Suprapubic skin (tissue), 3 donors: ENCODE measurements around the gene DLGAP4.

Experiments
- EP300 ChIP-seq: sonication (generic); formaldehyde crosslinking; IDR thresholded peaks from one replicate; pipeline ENCODE4 v1.6.1; 2017; ENCODE audit warnings: antibody characterized with exemption
- TF ChIP-seq, protein P1 (sequence below), 2 donors: fragments of 200-600 bp in 1 of 2; fragments of 450-650 bp in 1 of 2; sonication (generic) in 1 of 2; IDR thresholded peaks; one replicate each; pipeline ENCODE4 v1.5.1; 2016 to 2019; ENCODE audit warnings: antibody characterized with exemption in 2 of 2, mild to moderate bottlenecking in 1 of 2, moderate library complexity in 1 of 2

DNA sequence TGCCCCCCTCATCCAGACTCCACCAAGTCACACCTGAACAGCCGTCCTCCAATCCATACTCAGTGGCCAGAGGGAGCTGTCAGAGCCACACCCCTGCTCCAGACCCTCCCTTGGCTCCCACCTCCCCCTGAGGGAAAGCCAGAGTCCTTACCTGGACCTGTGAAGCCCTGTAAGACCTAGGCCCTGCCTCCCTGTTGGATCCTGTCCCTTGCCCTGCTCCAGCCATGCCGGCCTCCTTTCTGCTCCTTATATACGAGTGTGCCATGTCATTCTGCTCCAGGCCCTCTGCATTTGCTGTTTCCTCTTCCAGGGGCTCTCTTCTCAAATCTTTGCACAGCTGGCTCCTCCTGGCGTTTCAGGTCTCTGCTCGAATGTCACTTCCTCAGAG, 134.9 kb downstream of the DLGAP4 start:
- TF ChIP-seq, protein P1, sequence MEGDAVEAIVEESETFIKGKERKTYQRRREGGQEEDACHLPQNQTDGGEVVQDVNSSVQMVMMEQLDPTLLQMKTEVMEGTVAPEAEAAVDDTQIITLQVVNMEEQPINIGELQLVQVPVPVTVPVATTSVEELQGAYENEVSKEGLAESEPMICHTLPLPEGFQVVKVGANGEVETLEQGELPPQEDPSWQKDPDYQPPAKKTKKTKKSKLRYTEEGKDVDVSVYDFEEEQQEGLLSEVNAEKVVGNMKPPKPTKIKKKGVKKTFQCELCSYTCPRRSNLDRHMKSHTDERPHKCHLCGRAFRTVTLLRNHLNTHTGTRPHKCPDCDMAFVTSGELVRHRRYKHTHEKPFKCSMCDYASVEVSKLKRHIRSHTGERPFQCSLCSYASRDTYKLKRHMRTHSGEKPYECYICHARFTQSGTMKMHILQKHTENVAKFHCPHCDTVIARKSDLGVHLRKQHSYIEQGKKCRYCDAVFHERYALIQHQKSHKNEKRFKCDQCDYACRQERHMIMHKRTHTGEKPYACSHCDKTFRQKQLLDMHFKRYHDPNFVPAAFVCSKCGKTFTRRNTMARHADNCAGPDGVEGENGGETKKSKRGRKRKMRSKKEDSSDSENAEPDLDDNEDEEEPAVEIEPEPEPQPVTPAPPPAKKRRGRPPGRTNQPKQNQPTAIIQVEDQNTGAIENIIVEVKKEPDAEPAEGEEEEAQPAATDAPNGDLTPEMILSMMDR (IDR thresholded peaks at IDR 0.05) = no peak
- no peak for TF ChIP-seq EP300
